Heart right ventricle (tissue), 16 donors: Measurements from ENCODE around the gene IGF1. TPM values are rescaled to one million over a fixed set of nuclear protein-coding genes. Genes with fewer than 3 reads are reported as not detected.

Experiments
- ATAC-seq, 8 donors: fragments of 200-7000 bp; cut with Tn5 transposase; one replicate each; pipeline ENCODE4 v1.9.1; 2020; ENCODE audit warnings: mild to moderate bottlenecking in 8 of 8, moderate library complexity in 8 of 8, moderate number of reproducible peaks in 1 of 8
- DNase-seq, 2 donors: peaks; one replicate each; pipeline ENCODE4 v3.0.0-alpha.2; 2020
- H3K27ac ChIP-seq, 10 donors: fragments of 200-600 bp; sonication (generic) in 2 of 10; one replicate each; pipeline versions ENCODE4 v1.5.0 to v1.8.0; 2020 to 2022; ENCODE audit warnings: mild to moderate bottlenecking in 3 of 10
- H3K27me3 ChIP-seq, 7 donors: fragments of 200-600 bp; one replicate each; pipeline ENCODE4 v1.8.0; 2021 to 2022; ENCODE audit warnings: mild to moderate bottlenecking in 2 of 7
- H3K36me3 ChIP-seq, 9 donors: fragments of 200-600 bp; sonication (generic) in 1 of 9; one replicate each; pipeline versions ENCODE4 v1.5.0 to v1.8.0; 2020 to 2022; ENCODE audit warnings: mild to moderate bottlenecking in 2 of 9
- H3K4me1 ChIP-seq, 9 donors: fragments of 200-600 bp; sonication (generic) in 1 of 9; one replicate each; pipeline versions ENCODE4 v1.5.0 to v1.8.0; 2020 to 2022; ENCODE audit warnings: mild to moderate bottlenecking in 4 of 9
- H3K4me3 ChIP-seq, 10 donors: fragments of 200-600 bp; sonication (generic) in 2 of 10; one replicate each; pipeline versions ENCODE4 v1.5.0 to v1.8.0; 2020 to 2022; ENCODE audit warnings: mild to moderate bottlenecking in 7 of 10, moderate library complexity in 2 of 10
- H3K9me3 ChIP-seq, 11 donors: fragments of 200-600 bp in 10 of 11; sonication (generic) in 2 of 11; one replicate each; pipeline versions ENCODE4 v1.5.0 to v1.8.0; 2013 to 2022; ENCODE audit warnings: mild to moderate bottlenecking in 2 of 11, control low read depth in 1 of 11, moderate library complexity in 1 of 11
- CTCF ChIP-seq, 9 donors: fragments of 200-600 bp; sonication (generic) in 2 of 9; IDR thresholded peaks; one replicate each; pipeline versions ENCODE4 v1.5.0 to v1.8.0; 2021 to 2022; ENCODE audit warnings: antibody characterized with exemption in 9 of 9, mild to moderate bottlenecking in 5 of 9, moderate library complexity in 1 of 9
- WGBS, 2 donors: extraction: QIAGEN DNeasy Blood & Tissue Kit; methylation state at CpG; one replicate each; pipeline ENCODE4 v1.1.7; 2013; ENCODE audit warnings: inconsistent platforms in 1 of 2; 5-methylcytosine and 5-hydroxymethylcytosine counted together
- intact Hi-C, 10 donors: fragments of 100-400 bp; cut with DNase I; formaldehyde crosslinking; loops; one replicate each; pipeline versions ENCODE4 v1.11.1 to v1.14.2; 2022
- polyA plus RNA-seq, 2 donors: library from polyadenylated mRNA; stranded (reverse); fragments of 200-250 nt; gene quantifications; one replicate each; pipeline ENCODE4 v1.2.3, GENCODE V29; 2013
- total RNA-seq, 10 donors: library from RNA; stranded (reverse); fragmentation: NEBNext Ultra II Directional in 3 of 10; extraction: Animal tissue kit (Norgen Biotek cat#: 25700) in 3 of 10; gene quantifications; one replicate each; pipeline versions ENCODE4 v1.2.1 to v1.2.4, GENCODE V29; 2021 to 2023
- donor health status: Arrhythmogenic right ventricular cardiomyopathy.
- donor health status: ischemic (EF 13 %, LVEDD 7.1; RV severe dilation, severe dysfunction).
- donor health status: healthy with polysubstance abuse.
- donor health status: DM: no; HTN: yes; CAD: no.
- donor health status: DM: no; HTN: no; CAD: no.
- donor health status: ischemic (EF 25% LVEDD 6.9; RV normal size, moderate dysfunction).
- donor health status: ischemic (EF 25% LVEDD 5.7; RV mildly dilated, moderate dysfunction).
- donor health status: healthy.
- donor health status: DM: yes; HTN: yes; CAD: no.
- donor health status: Ischemic cardiomyopathy.
- donor health status: ischemic (EF 35%, LVEDD 5.7; RV mildly dilated, moderate dysfunction).
- donor health status: nonischemic (EF 11% LVEDD 7.7; RV severe dilation, severe dysfunction).
- donor health status: DM: yes; HTN: yes; CAD: no.
- donor health status: PGD.
- donor health status: ischemic (EF 29% LVEDD 5.4; RV normal size, mild dysfunction).
- donor health status: nonischemic (EF 23%, LVEDD 6.1; RV moderate dilation, normal function).

Gene IGF1
- total and polyA plus RNA-seq, 12 donors, result 6.3 to 32.3 (median 8.9) TPM

GRCh38 chr12:102376181-102376747 lies 104.1 kb downstream of the IGF1 start:
- peak in 2 of 8 donors; percentile 39 to 82 for ATAC-seq
- WGBS, 2 donors, result 63 to 71% methylated on average over 5 of the region's 5 CpGs
- Histone ChIP-seq H3K4me3 (no peak overlapping the region), H3K36me3 (no peaks in the 10 kb centered on the region), H3K27ac (no peak overlapping the region), H3K27me3 (no peaks in the 10 kb centered on the region), H3K4me1 (peaks cover 0 to 5% (median 0%) of the 10 kb centered on the region in 9 donors), H3K9me3 (peaks cover 0 to 7% (median 0%) of the 10 kb centered on the region in 11 donors)
- peak in 1 of 2 donors; percentile 5 for DNase-seq
- no peak for TF ChIP-seq CTCF (IDR thresholded peaks at IDR 0.05)
- intact Hi-C loops, result no loop called here

GRCh38 chr12:102374190-102374589 lies 106.2 kb downstream of the IGF1 start:
- Histone ChIP-seq H3K36me3 (no peaks in the 10 kb centered on the region), H3K9me3 (peaks cover 0 to 4% (median 0%) of the 10 kb centered on the region in 11 donors), H3K27me3 (no peaks in the 10 kb centered on the region), H3K4me1 (peaks cover 0 to under 1% (median 0%) of the 10 kb centered on the region in 9 donors), H3K4me3 (no peak overlapping the region), H3K27ac (no peak overlapping the region)
- ATAC-seq, result no peak
- TF ChIP-seq CTCF (IDR thresholded peaks at IDR 0.05), result no peak
- intact Hi-C loops, result no loop called here
- WGBS, 2 donors, result 62 to 75% methylated on average over 1 of the region's 1 CpG
- no peak for DNase-seq

- intact Hi-C loops, result no loop called here
- no peaks in the 10 kb centered on the region for H3K27me3 ChIP-seq
- DNase-seq (no peak), ATAC-seq (no peak)
- no peak overlapping the region for H3K4me3 ChIP-seq
- H3K4me1 ChIP-seq, result no peaks in the 10 kb centered on the region
- WGBS, 2 donors, result 51 to 69% methylated on average over 3 of the region's 3 CpGs
- peaks cover 0 to 4% (median 0%) of the 10 kb centered on the region in 11 donors for H3K9me3 ChIP-seq
- no peak for TF ChIP-seq CTCF (IDR thresholded peaks at IDR 0.05)
- no peak overlapping the region for H3K27ac ChIP-seq
- H3K36me3 ChIP-seq, result no peaks in the 10 kb centered on the region
Measured at GRCh38 chr12:102372087-102372486, 108.3 kb downstream of the IGF1 start.

GRCh38 chr12:102371165-102371564 lies 109.2 kb downstream of the IGF1 start:
- Histone ChIP-seq H3K4me3 (no peak overlapping the region), H3K27me3 (no peaks in the 10 kb centered on the region), H3K36me3 (no peaks in the 10 kb centered on the region), H3K4me1 (no peaks in the 10 kb centered on the region), H3K27ac (no peak overlapping the region), H3K9me3 (peaks cover 0 to 4% (median 0%) of the 10 kb centered on the region in 11 donors)
- no peak for ATAC-seq
- no peak for TF ChIP-seq CTCF (IDR thresholded peaks at IDR 0.05)
- WGBS, 2 donors, result 64 to 68% methylated on average over 2 of the region's 2 CpGs
- DNase-seq, result no peak
- intact Hi-C loops, result no loop called here
